Smooth muscle cell (in vitro differentiated cells): ENCODE results near the gene CHRNA5. TPM values are rescaled to one million over a fixed set of nuclear protein-coding genes. Genes with fewer than 3 reads are reported as not detected.

Source experiments
- polyA plus RNA-seq: library from polyadenylated mRNA; unstranded; fragments of >200 nt; fragmentation: Nextera tagmentation; extraction: Ambion mirVana; gene quantifications from 2 replicates; pipeline ENCODE4 v1.2.1, GENCODE V29; 2016
- small RNA-seq: library from RNA; depleted of rRNA; stranded (forward); fragments of <200 nt; gene quantifications from one replicate; pipeline ENCODE3, GENCODE V24; 2014
- total RNA-seq: library from RNA; depleted of rRNA; stranded (reverse); fragments of >200 nt; gene quantifications from 2 replicates; pipeline ENCODE4 v1.2.3, GENCODE V29; 2014

The CHRNA5 gene
- total and polyA plus RNA-seq, 2 experiments from 2014 or later: 0.85 to 2.4 TPM

Small RNA genes lying within 50 kb of the gene (small RNA-seq; reads per million reads assigned to genes)
- gene AC067863.2: not detected

Other genes starting within 250 kb of the CHRNA5 start
- gene CRABP1, start 225.2 kb upstream of the CHRNA5 start, total RNA-seq: 1.2 and 12.9 TPM in 2 replicates
- gene CRABP1, start 225.2 kb upstream of the CHRNA5 start, polyA plus RNA-seq: 1.8 and 8.8 TPM in 2 replicates
- 34.3 and 52.0 TPM in 2 replicates for gene IREB2, start 127.3 kb upstream of the CHRNA5 start, total RNA-seq
- gene IREB2, start 127.3 kb upstream of the CHRNA5 start, polyA plus RNA-seq: 13.6 and 14.1 TPM in 2 replicates
- gene HYKK, start 57.9 kb upstream of the CHRNA5 start, total RNA-seq: 0.54 and 1.7 TPM in 2 replicates
- 2.1 and 2.4 TPM in 2 replicates for gene HYKK, start 57.9 kb upstream of the CHRNA5 start, polyA plus RNA-seq
- gene PSMA4, start 25.1 kb upstream of the CHRNA5 start, total RNA-seq: 198 and 218 TPM in 2 replicates
- 231 and 245 TPM in 2 replicates for gene PSMA4, start 25.1 kb upstream of the CHRNA5 start, polyA plus RNA-seq
- 1.1 TPM in 1 of 2 replicates, not detected in the other for gene CHRNA3, start 55.5 kb downstream of the CHRNA5 start, total RNA-seq
- 0.31 TPM in 1 of 2 replicates, not detected in the other for gene CHRNA3, start 55.5 kb downstream of the CHRNA5 start, polyA plus RNA-seq
- gene CHRNB4, start 75.7 kb downstream of the CHRNA5 start, total RNA-seq: not detected in 2 replicates
- gene CHRNB4, start 75.7 kb downstream of the CHRNA5 start, polyA plus RNA-seq: not detected in 2 replicates
- gene ADAMTS7, start 245.9 kb downstream of the CHRNA5 start, total RNA-seq: 9.6 and 11.2 TPM in 2 replicates
- 7.8 and 11.0 TPM in 2 replicates for gene ADAMTS7, start 245.9 kb downstream of the CHRNA5 start, polyA plus RNA-seq